Measurements from ENCODE around the gene CTU1.

The CTU1 gene

DNA sequence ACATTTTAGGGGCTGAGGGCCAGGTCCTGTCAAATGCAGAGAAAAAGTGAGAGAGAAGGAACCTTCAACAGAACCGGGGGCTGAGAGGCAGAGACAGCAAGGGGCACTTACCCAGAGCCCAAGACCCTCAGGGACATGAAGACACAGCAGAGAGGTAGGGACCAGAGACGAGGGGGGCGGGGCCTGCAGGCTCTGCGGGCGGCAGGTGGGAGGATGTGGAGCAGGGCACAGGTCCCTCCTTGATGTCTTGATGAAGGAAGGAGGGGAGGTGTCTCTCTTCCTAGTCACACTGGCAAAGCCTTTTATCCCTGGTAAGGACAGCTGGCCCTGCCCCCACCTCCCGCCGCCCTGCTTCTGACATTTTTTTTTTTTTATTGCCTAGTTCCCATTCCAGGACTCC lies 25.6 kb downstream of the CTU1 start, which contains the start of gene KLK14:
Gene KLK14 (minus strand): TSS at position 277 of the 400 bp plus-strand sequence. CDS start 273 bp downstream, at position 4.
- no peaks in the 10 kb centered on the region for H3K27me3 ChIP-seq (ENCODE audit: insufficient read depth, insufficient read length)
- no peak for TF ChIP-seq YY1 (IDR thresholded peaks at IDR 0.05; ENCODE audit: insufficient read depth, insufficient read length)
- TF ChIP-seq ZNF274 (IDR thresholded peaks at IDR 0.05; ENCODE audit: low read depth, low read length), result no peak
- no peak for TF ChIP-seq SUZ12 (IDR thresholded peaks at IDR 0.05; ENCODE audit: extremely low read depth, insufficient read depth, insufficient read length)
- no peak within 1 kb of the TSS for H3K9ac ChIP-seq (ENCODE audit: insufficient read length, low read depth)
- no peaks in the 10 kb centered on the region for H3K36me3 ChIP-seq (ENCODE audit: insufficient read depth, insufficient read length, low read length)
- no peak for DNase-seq (ENCODE audit: low read depth, low spot score)
- H3K4me1 ChIP-seq (ENCODE audit: insufficient read depth, insufficient read length), result peaks cover 6% of the 10 kb centered on the region
- H3K9me3 ChIP-seq (ENCODE audit: insufficient read depth, low read length), result no peaks in the 10 kb centered on the region
- H3K4me3 ChIP-seq (ENCODE audit: insufficient read length, low read depth), result no peak within 1 kb of the TSS

DNA sequence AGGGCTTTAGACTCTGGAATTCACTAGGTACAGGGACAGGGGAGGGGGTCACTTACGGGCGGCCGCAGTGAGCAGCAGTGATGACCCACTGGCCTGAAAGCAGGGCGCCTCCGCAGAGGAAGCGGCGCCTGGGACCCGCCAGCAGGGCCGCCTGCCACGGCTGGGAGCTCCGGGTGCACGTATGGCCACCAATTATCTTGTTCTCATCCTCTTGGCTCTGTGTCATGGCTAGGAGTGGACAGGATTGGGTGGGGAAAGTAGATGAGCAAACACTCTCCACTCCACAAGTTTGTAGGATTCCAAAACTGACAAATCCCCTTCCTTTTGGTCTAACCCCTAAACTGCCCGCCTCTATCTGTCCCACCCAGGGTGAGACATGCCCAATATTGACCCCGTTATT lies 26.7 kb downstream of the CTU1 start:
- no peaks in the 10 kb centered on the region for H3K27me3 ChIP-seq (ENCODE audit: insufficient read depth, insufficient read length)
- H3K4me1 ChIP-seq (ENCODE audit: insufficient read depth, insufficient read length), result peaks cover 4% of the 10 kb centered on the region
- no peaks in the 10 kb centered on the region for H3K36me3 ChIP-seq (ENCODE audit: insufficient read depth, insufficient read length, low read length)
- H3K9me3 ChIP-seq (ENCODE audit: insufficient read depth, low read length), result no peaks in the 10 kb centered on the region
- no peak overlapping the region for H3K4me3 ChIP-seq (ENCODE audit: insufficient read length, low read depth)
- no peak for DNase-seq (ENCODE audit: low read depth, low spot score)
- H3K9ac ChIP-seq (ENCODE audit: insufficient read length, low read depth), result no peak overlapping the region
- TF ChIP-seq SUZ12 (IDR thresholded peaks at IDR 0.05; ENCODE audit: extremely low read depth, insufficient read depth, insufficient read length) (no peak), ZNF274 (IDR thresholded peaks at IDR 0.05; ENCODE audit: low read depth, low read length) (no peak), YY1 (IDR thresholded peaks at IDR 0.05; ENCODE audit: insufficient read depth, insufficient read length) (no peak)

DNA sequence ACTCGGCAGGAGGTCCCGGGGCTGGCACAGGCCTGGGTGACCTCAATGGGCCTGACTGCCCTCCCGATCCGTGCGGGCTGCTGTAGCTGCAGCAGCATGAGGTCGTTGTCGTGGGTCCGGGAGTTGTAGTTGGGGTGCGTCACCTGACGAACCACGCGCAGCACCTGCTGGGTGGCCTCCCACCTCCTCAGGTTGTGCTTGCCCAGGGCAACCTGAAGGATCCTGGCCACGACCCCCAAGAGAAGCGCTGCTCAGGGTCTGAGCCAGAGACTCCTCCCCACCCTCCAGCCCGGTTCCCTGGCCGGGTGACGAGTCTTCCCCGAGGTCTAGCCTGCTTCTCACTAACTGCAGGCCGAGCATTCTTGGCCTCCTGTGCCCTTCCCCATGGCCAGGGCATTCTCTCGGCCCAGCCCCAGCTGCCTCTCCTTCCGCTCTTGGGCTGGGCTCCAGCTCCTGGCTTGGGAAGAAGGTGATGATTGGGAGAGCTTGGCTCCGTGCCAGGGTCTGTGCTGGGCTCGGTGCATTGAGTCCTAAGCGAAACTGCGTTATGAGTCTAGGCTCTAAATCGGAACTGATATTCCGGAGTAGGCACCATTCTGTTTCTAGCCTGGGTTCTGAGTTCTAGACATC lies 28.6 kb downstream of the CTU1 start:
- no peak overlapping the region for H3K9ac ChIP-seq (ENCODE audit: insufficient read length, low read depth)
- H3K36me3 ChIP-seq (ENCODE audit: insufficient read depth, insufficient read length, low read length), result no peaks in the 10 kb centered on the region
- no peaks in the 10 kb centered on the region for H3K9me3 ChIP-seq (ENCODE audit: insufficient read depth, low read length)
- no peak for DNase-seq (ENCODE audit: low read depth, low spot score)
- TF ChIP-seq ZNF274 (IDR thresholded peaks at IDR 0.05; ENCODE audit: low read depth, low read length) (no peak), YY1 (IDR thresholded peaks at IDR 0.05; ENCODE audit: insufficient read depth, insufficient read length) (no peak)
- no peak overlapping the region for H3K4me3 ChIP-seq (ENCODE audit: insufficient read length, low read depth)
- peaks cover 2% of the 10 kb centered on the region for H3K4me1 ChIP-seq (ENCODE audit: insufficient read depth, insufficient read length)
- H3K27me3 ChIP-seq (ENCODE audit: insufficient read depth, insufficient read length), result no peaks in the 10 kb centered on the region

DNA sequence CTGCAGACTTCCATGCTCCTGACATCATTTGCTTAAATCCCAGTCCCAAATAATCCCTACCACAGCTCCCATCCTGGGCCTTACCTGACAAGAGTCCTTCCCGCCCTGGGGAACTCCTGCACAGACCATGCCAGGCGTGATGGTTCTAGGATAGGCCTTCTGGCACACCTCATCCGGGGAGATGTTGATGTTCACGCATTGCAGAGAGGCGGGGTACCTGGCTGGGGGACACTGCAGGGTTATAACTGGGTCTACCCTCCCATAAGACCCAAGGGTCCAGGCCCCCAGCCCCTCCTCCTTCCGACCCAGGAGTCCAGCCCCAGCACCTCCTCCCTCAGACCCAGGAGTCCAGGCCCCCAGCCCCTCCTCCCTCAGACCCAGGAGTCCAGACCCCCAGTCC lies 29.5 kb downstream of the CTU1 start:
- Histone ChIP-seq H3K9me3 (ENCODE audit: insufficient read depth, low read length) (no peaks in the 10 kb centered on the region), H3K27me3 (ENCODE audit: insufficient read depth, insufficient read length) (no peaks in the 10 kb centered on the region), H3K9ac (ENCODE audit: insufficient read length, low read depth) (no peak overlapping the region), H3K36me3 (ENCODE audit: insufficient read depth, insufficient read length, low read length) (no peaks in the 10 kb centered on the region), H3K4me1 (ENCODE audit: insufficient read depth, insufficient read length) (no peaks in the 10 kb centered on the region), H3K4me3 (ENCODE audit: insufficient read length, low read depth) (no peak overlapping the region)
- no peak for DNase-seq (ENCODE audit: low read depth, low spot score)
- TF ChIP-seq SUZ12 (IDR thresholded peaks at IDR 0.05; ENCODE audit: extremely low read depth, insufficient read depth, insufficient read length) (no peak), YY1 (IDR thresholded peaks at IDR 0.05; ENCODE audit: insufficient read depth, insufficient read length) (no peak), ZNF274 (IDR thresholded peaks at IDR 0.05; ENCODE audit: low read depth, low read length) (no peak)

DNA sequence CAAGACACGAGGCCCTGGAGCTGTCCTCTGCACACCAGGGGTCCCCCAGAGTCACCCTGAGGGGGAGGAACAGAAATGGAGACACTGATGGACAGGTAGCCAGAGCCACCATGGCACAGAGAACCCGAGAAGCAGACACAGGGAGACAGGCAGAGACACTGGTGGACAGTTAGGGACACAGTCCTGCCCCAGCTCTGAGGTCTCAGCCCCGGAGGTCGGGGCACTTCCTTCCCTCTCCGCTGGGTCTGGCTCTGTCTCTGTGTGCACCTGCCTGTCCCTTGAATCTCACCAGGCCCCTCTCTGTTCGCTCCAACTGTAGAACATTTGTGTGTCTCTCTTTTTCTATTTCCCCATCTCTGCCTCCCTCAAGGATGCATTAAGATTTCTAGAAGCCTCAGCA lies 30.1 kb downstream of the CTU1 start:
- TF ChIP-seq ZNF274 (IDR thresholded peaks at IDR 0.05; ENCODE audit: low read depth, low read length) (no peak), YY1 (IDR thresholded peaks at IDR 0.05; ENCODE audit: insufficient read depth, insufficient read length) (no peak), SUZ12 (IDR thresholded peaks at IDR 0.05; ENCODE audit: extremely low read depth, insufficient read depth, insufficient read length) (no peak)
- H3K9me3 ChIP-seq (ENCODE audit: insufficient read depth, low read length), result no peaks in the 10 kb centered on the region
- DNase-seq (ENCODE audit: low read depth, low spot score), result no peak
- H3K36me3 ChIP-seq (ENCODE audit: insufficient read depth, insufficient read length, low read length), result no peaks in the 10 kb centered on the region
- H3K27me3 ChIP-seq (ENCODE audit: insufficient read depth, insufficient read length), result no peaks in the 10 kb centered on the region
- no peaks in the 10 kb centered on the region for H3K4me1 ChIP-seq (ENCODE audit: insufficient read depth, insufficient read length)
- no peak overlapping the region for H3K4me3 ChIP-seq (ENCODE audit: insufficient read length, low read depth)
- H3K9ac ChIP-seq (ENCODE audit: insufficient read length, low read depth), result no peak overlapping the region

DNA sequence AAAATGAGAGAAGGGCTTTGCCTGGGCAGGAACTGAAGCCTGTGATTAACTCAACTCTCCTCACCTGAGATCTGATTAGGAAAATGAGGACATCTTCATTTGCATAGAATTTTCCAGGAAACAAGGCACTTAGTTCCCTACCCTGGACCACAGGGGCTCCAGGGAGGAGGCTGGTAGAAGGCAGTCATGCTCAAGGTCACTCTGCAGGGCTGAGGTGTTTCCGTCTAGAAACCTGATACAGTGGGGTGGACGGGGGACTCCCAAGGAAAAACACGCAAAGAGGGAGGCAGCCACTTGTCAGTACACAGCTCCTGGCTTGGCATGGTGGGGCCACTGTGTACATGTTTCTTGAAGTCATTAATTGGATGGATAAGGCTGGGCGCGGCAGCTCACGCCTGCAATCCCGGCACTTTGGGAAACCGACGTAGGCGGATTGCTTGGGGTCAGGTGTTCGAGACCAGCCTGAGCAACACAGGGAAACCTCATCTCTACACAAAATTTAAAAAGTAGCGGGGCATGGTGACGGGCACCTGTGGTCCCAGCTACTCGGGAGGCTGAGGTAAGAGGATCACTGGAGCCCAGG lies 31.5 kb downstream of the CTU1 start:
- Histone ChIP-seq H3K27me3 (ENCODE audit: insufficient read depth, insufficient read length) (no peaks in the 10 kb centered on the region), H3K4me3 (ENCODE audit: insufficient read length, low read depth) (no peak overlapping the region), H3K4me1 (ENCODE audit: insufficient read depth, insufficient read length) (no peaks in the 10 kb centered on the region), H3K9me3 (ENCODE audit: insufficient read depth, low read length) (no peaks in the 10 kb centered on the region), H3K9ac (ENCODE audit: insufficient read length, low read depth) (no peak overlapping the region), H3K36me3 (ENCODE audit: insufficient read depth, insufficient read length, low read length) (no peaks in the 10 kb centered on the region)
- no peak for DNase-seq (ENCODE audit: low read depth, low spot score)
- no peak for TF ChIP-seq SUZ12 (IDR thresholded peaks at IDR 0.05; ENCODE audit: extremely low read depth, insufficient read depth, insufficient read length)
- TF ChIP-seq YY1 (IDR thresholded peaks at IDR 0.05; ENCODE audit: insufficient read depth, insufficient read length), result no peak
- TF ChIP-seq ZNF274 (IDR thresholded peaks at IDR 0.05; ENCODE audit: low read depth, low read length), result no peak

DNA sequence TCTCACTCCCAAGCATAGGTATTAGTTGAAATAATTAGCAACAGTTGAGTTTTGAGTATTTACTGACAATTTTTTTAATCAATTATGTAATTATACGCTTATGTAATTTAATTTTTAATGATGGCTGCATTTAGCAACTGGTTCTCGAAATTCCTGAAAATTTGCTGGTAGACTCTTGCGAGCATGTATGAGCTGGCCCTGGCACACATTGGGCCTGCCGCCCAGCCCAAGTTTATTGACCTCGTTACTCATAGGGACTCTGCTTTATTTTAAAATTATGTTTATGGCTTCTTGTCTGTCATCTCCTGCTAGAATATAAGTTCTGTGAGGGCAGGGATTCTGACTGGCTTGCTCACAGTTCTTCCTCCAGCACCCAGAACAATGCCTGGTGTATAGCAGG lies 32.2 kb downstream of the CTU1 start:
- TF ChIP-seq YY1 (IDR thresholded peaks at IDR 0.05; ENCODE audit: insufficient read depth, insufficient read length), result no peak
- TF ChIP-seq ZNF274 (IDR thresholded peaks at IDR 0.05; ENCODE audit: low read depth, low read length), result no peak
- TF ChIP-seq SUZ12 (IDR thresholded peaks at IDR 0.05; ENCODE audit: extremely low read depth, insufficient read depth, insufficient read length), result no peak
- no peak for DNase-seq (ENCODE audit: low read depth, low spot score)
- H3K27me3 ChIP-seq (ENCODE audit: insufficient read depth, insufficient read length), result no peaks in the 10 kb centered on the region

More for the DNA sequence above, 32.2 kb downstream of the CTU1 start:
- H3K9ac ChIP-seq (ENCODE audit: insufficient read length, low read depth), result no peak overlapping the region
- no peak overlapping the region for H3K4me3 ChIP-seq (ENCODE audit: insufficient read length, low read depth)
- H3K9me3 ChIP-seq (ENCODE audit: insufficient read depth, low read length), result no peaks in the 10 kb centered on the region
- H3K36me3 ChIP-seq (ENCODE audit: insufficient read depth, insufficient read length, low read length), result no peaks in the 10 kb centered on the region
- no peaks in the 10 kb centered on the region for H3K4me1 ChIP-seq (ENCODE audit: insufficient read depth, insufficient read length)
